Neutrophil (primary cell): ENCODE data around the gene RAB14.
"Not testable (repeated sequence)": the region's sequence is repeated elsewhere in the genome, so short reads cannot be mapped to it uniquely, and the experiment has no call there.

Source experiments
- H3K27ac ChIP-seq: fragments of 200-600 bp; sonication (generic); 2 replicates; pipeline ENCODE4 v1.5.1; 2016; ENCODE audit warnings: mild to moderate bottlenecking, moderate library complexity
- H3K27me3 ChIP-seq: fragments of 200-600 bp; sonication (generic); 2 replicates; pipeline ENCODE4 v1.6.0; 2016; ENCODE audit warnings: mild to moderate bottlenecking
- H3K36me3 ChIP-seq: fragments of 200-600 bp; sonication (generic); 2 replicates; pipeline ENCODE4 v1.5.1; 2017
- H3K4me1 ChIP-seq, 2 experiments: fragments of 200-600 bp in 1 of 2; sonication (generic) in 1 of 2; 1 replicate in 1 of 2; 2 replicates in 1 of 2; pipeline versions ENCODE4 v1.5.1 to v1.6.1; 2013 to 2016; ENCODE audit warnings: low read depth in 1 of 2, low read length in 1 of 2, mild to moderate bottlenecking in 1 of 2, moderate library complexity in 1 of 2; ENCODE audit not compliant: control insufficient read depth in 1 of 2, insufficient read depth in 1 of 2
- H3K4me3 ChIP-seq, 2 experiments: fragments of 200-600 bp in 1 of 2; sonication (generic) in 1 of 2; 1 replicate in 1 of 2; 2 replicates in 1 of 2; pipeline ENCODE4 v1.5.1; 2013 to 2016; ENCODE audit warnings: low read depth in 1 of 2, low read length in 1 of 2, mild to moderate bottlenecking in 1 of 2, moderate library complexity in 1 of 2
- H3K9me3 ChIP-seq: fragments of 200-600 bp; sonication (generic); 2 replicates; pipeline ENCODE4 v1.5.1; 2016
- TF ChIP-seq, protein P1 (sequence below): fragments of 200-600 bp; sonication (generic); IDR thresholded peaks from 2 replicates; pipeline ENCODE4 v1.5.1; 2016; ENCODE audit warnings: antibody characterized with exemption

Gene RAB14

DNA sequence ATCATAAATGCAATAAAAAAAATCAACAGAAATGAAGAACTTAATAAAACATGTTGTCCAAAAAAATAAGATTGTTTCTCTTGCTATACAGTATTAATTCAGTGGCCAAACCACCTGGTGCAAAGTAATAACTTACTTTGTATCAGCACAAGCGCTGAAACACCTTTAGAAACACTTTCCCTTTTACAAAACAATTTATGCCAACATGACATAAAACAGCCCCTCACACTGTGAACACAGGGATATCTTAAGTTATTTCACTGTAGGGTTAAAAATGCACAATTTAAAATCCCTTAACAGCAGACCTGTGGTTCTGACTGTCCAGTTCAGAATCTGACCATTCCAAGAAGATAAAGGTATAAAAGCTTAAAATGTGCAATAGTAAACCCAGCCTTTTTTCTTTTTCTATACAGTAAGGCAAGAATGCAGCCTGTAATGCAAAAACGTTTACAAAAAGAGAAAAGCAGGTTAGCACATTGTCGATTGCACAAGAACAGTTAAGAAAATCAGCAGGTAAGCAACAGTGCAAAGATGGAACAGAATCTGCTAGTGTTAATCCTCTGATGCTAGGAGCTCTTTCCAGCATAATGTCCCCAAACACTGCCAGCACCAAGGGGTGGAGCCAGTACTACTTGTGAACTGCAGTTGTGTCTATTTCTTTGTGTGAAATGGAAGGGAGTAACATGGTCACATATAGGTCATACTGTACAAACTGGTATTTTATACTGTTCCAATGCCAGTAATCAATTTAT, 21.6 kb downstream of the RAB14 start:
- TF ChIP-seq, protein P1, sequence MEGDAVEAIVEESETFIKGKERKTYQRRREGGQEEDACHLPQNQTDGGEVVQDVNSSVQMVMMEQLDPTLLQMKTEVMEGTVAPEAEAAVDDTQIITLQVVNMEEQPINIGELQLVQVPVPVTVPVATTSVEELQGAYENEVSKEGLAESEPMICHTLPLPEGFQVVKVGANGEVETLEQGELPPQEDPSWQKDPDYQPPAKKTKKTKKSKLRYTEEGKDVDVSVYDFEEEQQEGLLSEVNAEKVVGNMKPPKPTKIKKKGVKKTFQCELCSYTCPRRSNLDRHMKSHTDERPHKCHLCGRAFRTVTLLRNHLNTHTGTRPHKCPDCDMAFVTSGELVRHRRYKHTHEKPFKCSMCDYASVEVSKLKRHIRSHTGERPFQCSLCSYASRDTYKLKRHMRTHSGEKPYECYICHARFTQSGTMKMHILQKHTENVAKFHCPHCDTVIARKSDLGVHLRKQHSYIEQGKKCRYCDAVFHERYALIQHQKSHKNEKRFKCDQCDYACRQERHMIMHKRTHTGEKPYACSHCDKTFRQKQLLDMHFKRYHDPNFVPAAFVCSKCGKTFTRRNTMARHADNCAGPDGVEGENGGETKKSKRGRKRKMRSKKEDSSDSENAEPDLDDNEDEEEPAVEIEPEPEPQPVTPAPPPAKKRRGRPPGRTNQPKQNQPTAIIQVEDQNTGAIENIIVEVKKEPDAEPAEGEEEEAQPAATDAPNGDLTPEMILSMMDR: no peak
- H3K36me3 ChIP-seq: peaks cover 67% of the 10 kb centered on the region
- H3K9me3 ChIP-seq: no peaks in the 10 kb centered on the region
- H3K27me3 ChIP-seq: no peaks in the 10 kb centered on the region
- peaks cover 25 to 29% of the 10 kb centered on the region in 2 experiments for H3K4me1 ChIP-seq
- peak overlapping the region; percentile 41 for H3K27ac ChIP-seq
- H3K4me3 ChIP-seq: no peak overlapping the region

DNA sequence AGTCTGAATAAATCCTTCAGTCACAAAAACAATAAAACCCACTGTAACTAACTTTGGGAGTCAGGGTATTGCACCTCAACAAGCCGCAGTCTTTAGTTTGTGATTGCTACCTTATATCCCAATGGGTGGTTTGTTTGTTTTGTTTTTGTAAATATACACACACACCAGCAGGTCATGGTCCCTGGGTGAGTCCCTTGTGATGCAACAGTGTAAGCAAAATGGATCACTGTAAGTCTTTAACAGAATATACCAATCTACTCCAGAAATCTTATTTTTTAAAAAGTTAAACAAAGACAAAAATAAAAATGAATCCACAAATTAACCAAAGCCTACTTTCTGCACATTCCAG, 22.3 kb downstream of the RAB14 start:
- peaks cover 74% of the 10 kb centered on the region for H3K36me3 ChIP-seq
- not testable (repeated sequence) for H3K27me3 ChIP-seq, H3K27ac ChIP-seq

DNA sequence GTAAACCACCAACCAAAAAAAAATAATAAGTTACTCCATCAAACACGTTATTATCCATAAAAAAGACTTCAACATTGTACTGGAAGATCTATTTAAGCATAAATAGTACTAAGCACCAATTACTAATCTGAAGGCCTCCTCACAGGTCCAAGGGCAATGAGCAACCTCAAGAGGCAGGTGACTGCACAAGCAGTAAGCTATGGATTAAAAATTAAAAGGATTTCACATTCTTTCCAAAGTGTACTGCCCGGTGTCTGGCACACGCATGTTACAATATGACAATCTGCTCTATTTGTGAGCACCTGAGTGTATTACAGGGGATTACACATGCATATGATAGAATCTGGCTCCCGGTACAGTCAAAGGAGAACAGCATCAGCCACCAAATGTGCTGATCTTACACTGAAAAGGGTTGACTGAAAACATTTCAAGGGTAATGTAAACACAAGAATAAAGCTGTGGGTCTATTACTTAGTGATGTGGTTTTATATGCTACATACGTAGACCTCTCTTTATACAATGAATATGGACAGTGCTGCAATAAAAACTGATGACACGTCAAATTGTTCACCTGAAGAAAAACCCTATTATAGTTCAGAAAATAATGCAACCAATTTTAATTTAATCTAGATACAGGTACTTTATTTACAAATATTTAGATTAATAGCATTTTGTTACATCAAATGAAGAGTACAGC, 22.8 kb downstream of the RAB14 start:
- Histone ChIP-seq H3K4me3 (no peak overlapping the region), H3K4me1 (peaks cover 12 to 17% of the 10 kb centered on the region in 2 experiments), H3K27ac (peak overlapping the region; percentile 1), H3K27me3 (no peaks in the 10 kb centered on the region), H3K9me3 (no peaks in the 10 kb centered on the region), H3K36me3 (peaks cover 80% of the 10 kb centered on the region)
- TF ChIP-seq, protein P1: no peak

More for the DNA sequence above, 22.3 kb downstream of the RAB14 start:
- H3K4me3 ChIP-seq, H3K9me3 ChIP-seq: not testable (repeated sequence)
- peaks cover 17 to 22% of the 10 kb centered on the region in 2 experiments for H3K4me1 ChIP-seq

DNA sequence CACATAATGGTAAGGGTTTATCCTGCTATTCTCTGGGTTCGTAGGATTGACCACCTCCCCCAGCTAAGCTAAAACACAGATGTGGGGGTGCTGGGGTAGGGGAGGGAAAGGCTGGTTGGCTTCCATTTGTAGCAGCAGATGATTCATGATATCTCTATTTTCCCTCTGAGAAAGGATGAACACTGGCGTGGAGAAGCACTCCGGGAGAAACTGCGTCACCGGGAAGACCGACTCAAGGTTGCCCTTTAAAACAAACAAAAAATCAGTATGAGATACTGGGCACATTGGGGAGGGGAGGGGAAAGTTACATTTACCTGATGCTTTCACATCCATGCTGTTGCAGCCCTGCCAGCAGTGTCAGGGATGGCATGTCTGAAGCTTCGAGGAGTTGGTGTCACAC, 28.2 kb downstream of the RAB14 start:
- no peaks in the 10 kb centered on the region for H3K9me3 ChIP-seq
- TF ChIP-seq, protein P1: no peak
- H3K4me1 ChIP-seq: no peaks in the 10 kb centered on the region
- H3K27ac ChIP-seq: no peak overlapping the region
- H3K4me3 ChIP-seq: no peak overlapping the region
- peaks cover 94% of the 10 kb centered on the region for H3K36me3 ChIP-seq
- H3K27me3 ChIP-seq: no peaks in the 10 kb centered on the region

DNA sequence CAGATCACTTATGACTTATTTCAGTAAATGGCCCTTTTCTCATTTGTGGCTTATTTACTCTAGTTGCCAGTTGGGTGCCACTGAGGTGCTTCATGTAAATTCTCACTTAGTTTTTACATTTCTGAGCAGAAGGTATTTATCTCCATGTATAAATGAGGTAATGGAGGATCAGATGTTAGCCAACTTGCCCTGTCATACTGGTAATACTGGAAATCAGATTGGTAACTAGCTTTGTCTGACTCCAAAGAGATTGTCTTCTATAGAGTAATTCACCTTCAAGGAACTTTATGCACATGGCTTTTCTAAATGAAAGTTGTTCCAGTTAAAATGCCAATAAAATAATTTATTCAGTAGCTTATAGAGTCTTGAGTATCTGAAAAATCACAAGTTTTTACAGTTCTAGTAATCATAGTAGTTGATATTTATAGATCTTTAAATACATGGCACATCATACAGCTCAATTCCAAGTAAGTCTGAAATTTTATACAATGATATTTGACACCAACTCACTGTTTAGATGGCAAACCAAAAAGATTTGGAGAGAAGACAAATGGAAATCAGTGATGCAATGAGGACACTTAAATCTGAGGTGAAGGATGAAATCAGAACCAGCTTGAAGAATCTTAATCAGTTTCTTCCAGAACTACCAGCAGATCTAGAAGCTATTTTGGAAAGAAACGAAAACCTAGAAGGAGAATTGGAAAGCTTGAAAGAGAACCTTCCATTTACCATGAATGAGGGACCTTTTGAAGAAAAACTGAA, 28.8 kb downstream of the RAB14 start:
- H3K4me3 ChIP-seq: no peak overlapping the region
- H3K9me3 ChIP-seq: no peaks in the 10 kb centered on the region
- H3K36me3 ChIP-seq: peaks cover 94% of the 10 kb centered on the region
- H3K27ac ChIP-seq: no peak overlapping the region
- TF ChIP-seq, protein P1: no peak
- H3K27me3 ChIP-seq: no peaks in the 10 kb centered on the region
- no peaks in the 10 kb centered on the region for H3K4me1 ChIP-seq
